HepG2 (cell line): Measurements from ENCODE around the gene GSTP1. TPM values are rescaled to one million over a fixed set of nuclear protein-coding genes. Genes with fewer than 3 reads are reported as not detected.

Experiments used
- FOXA3 ChIP-seq: IDR thresholded peaks from 2 replicates; pipeline ENCODE4 v1.6.1; 2016; ENCODE audit warnings: missing genetic modification reagents, missing compliant biosample characterization
- GATAD1 ChIP-seq: IDR thresholded peaks from 2 replicates; pipeline ENCODE4 v1.6.1; 2016; ENCODE audit warnings: missing genetic modification reagents, missing compliant biosample characterization
- HNRNPK ChIP-seq: fragments of 200-400 bp; formaldehyde crosslinking; IDR thresholded peaks from 2 replicates; pipeline ENCODE4 v1.6.1; 2018; ENCODE audit warnings: low read length, low read depth, moderate library complexity, mild to moderate bottlenecking; ENCODE audit not compliant: poor library complexity, severe bottlenecking
- MED13 ChIP-seq: sonication (generic); formaldehyde crosslinking; IDR thresholded peaks from 2 replicates; pipeline ENCODE4 v1.5.0; 2020; ENCODE audit warnings: missing genetic modification reagents
- MEIS2 ChIP-seq: sonication (generic); formaldehyde crosslinking; IDR thresholded peaks from 2 replicates; pipeline ENCODE4 v1.9.0; 2021; ENCODE audit warnings: mild to moderate bottlenecking, missing genetic modification reagents
- MXI1 ChIP-seq: IDR thresholded peaks from 3 replicates; pipeline ENCODE4 v1.6.1; 2012; ENCODE audit warnings: low read depth, low read length, inconsistent platforms, borderline replicate concordance
- NR2F1 ChIP-seq, 2 experiments: fragments of 450-650 bp in 1 of 2; formaldehyde crosslinking in 1 of 2; IDR thresholded peaks; 2 replicates each; pipeline versions ENCODE4 v1.5.0 to v1.6.1; 2016 to 2020; ENCODE audit warnings: mild to moderate bottlenecking in 1 of 2, missing compliant biosample characterization in 1 of 2, missing genetic modification reagents in 1 of 2, moderate library complexity in 1 of 2
- PAF1 ChIP-seq: IDR thresholded peaks from 2 replicates; pipeline ENCODE4 v1.6.1; 2016; ENCODE audit warnings: missing genetic modification reagents, missing compliant biosample characterization
- SIX4 ChIP-seq: sonication (generic); formaldehyde crosslinking; IDR thresholded peaks from 2 replicates; pipeline ENCODE4 v1.4.0; 2020; ENCODE audit warnings: missing genetic modification reagents
- SOX6 ChIP-seq, 2 experiments: fragments of 450-650 bp in 1 of 2; sonication (generic) in 1 of 2; formaldehyde crosslinking in 1 of 2; IDR thresholded peaks; 2 replicates each; pipeline versions ENCODE4 v1.4.0 to v1.6.1; 2017 to 2020; ENCODE audit warnings: antibody characterized with exemption in 1 of 2, mild to moderate bottlenecking in 1 of 2, missing genetic modification reagents in 1 of 2
- SPEN ChIP-seq: sonication (generic); formaldehyde crosslinking; IDR thresholded peaks from 2 replicates; pipeline ENCODE4 v1.5.1; 2020; ENCODE audit warnings: low read depth, mild to moderate bottlenecking, missing genetic modification reagents
- SRSF4 ChIP-seq: fragments of 200-400 bp; formaldehyde crosslinking; IDR thresholded peaks from one replicate; pipeline ENCODE4 v1.6.1; 2018; ENCODE audit warnings: mild to moderate bottlenecking, low read depth, low read length, moderate library complexity; ENCODE audit not compliant: poor library complexity, severe bottlenecking
- TCF12 ChIP-seq, 2 experiments: fragments of 450-650 bp in 1 of 2; sonication (generic) in 1 of 2; formaldehyde crosslinking in 1 of 2; IDR thresholded peaks; 2 replicates each; pipeline versions ENCODE4 v1.6.1 to v1.8.0; 2017 to 2022; ENCODE audit warnings: antibody characterized with exemption in 1 of 2, mild to moderate bottlenecking in 1 of 2, missing genetic modification reagents in 1 of 2, moderate library complexity in 1 of 2
- TRIM24 ChIP-seq: sonication (generic); formaldehyde crosslinking; IDR thresholded peaks from 2 replicates; pipeline ENCODE4 v1.8.0; 2022; ENCODE audit warnings: mild to moderate bottlenecking, missing genetic modification reagents
- ZBTB42 ChIP-seq: sonication (generic); formaldehyde crosslinking; IDR thresholded peaks from 2 replicates; pipeline ENCODE4 v1.5.0; 2020; ENCODE audit warnings: mild to moderate bottlenecking, missing genetic modification reagents
- ZNF446 ChIP-seq: sonication (generic); formaldehyde crosslinking; IDR thresholded peaks from 2 replicates; pipeline ENCODE4 v1.5.0; 2020; ENCODE audit warnings: mild to moderate bottlenecking, missing genetic modification reagents
- ZNF768 ChIP-seq: sonication (generic); formaldehyde crosslinking; IDR thresholded peaks from 2 replicates; pipeline ENCODE4 v1.4.0; 2020; ENCODE audit warnings: missing genetic modification reagents
- polyA plus RNA-seq, 8 experiments: library from polyadenylated mRNA; depleted of rRNA in 3 of 8; stranded (reverse) in 7 of 8; unstranded in 1 of 8; fragments of >200 nt; fragmentation: Illumina TruSeq in 4 of 8; extraction: Trizol in 4 of 8; gene quantifications; 2 replicates each; pipeline versions ENCODE4 v1.2.1 to v1.2.3, GENCODE V29; 2011 to 2016; ENCODE audit warnings: low read depth in 4 of 8, missing spikeins in 1 of 8, mixed read lengths in 1 of 8; ENCODE audit not compliant: insufficient read depth in 1 of 8
- total RNA-seq, 5 experiments: library from RNA; depleted of rRNA; stranded (reverse); fragments of >200 nt; fragmentation: Illumina TruSeq; extraction: Trizol; gene quantifications; 2 replicates each; pipeline ENCODE4 v1.2.3, GENCODE V29; 2016; ENCODE audit warnings: low read depth in 1 of 5
- TF ChIP-seq, protein P1 (sequence below): sonication (generic); formaldehyde crosslinking; IDR thresholded peaks from 2 replicates; pipeline ENCODE4 v1.5.0; 2020; ENCODE audit warnings: mild to moderate bottlenecking, missing genetic modification reagents
- TF ChIP-seq, protein P2 (sequence below): sonication (generic); formaldehyde crosslinking; IDR thresholded peaks from 2 replicates; pipeline ENCODE4 v1.5.1; 2020; ENCODE audit warnings: mild to moderate bottlenecking, missing genetic modification reagents, moderate library complexity
- TF ChIP-seq, protein P3 (sequence below): IDR thresholded peaks from 2 replicates; pipeline ENCODE4 v1.6.1; 2016; ENCODE audit warnings: control low read depth
- TF ChIP-seq, protein P4 (sequence below): sonication (generic); formaldehyde crosslinking; IDR thresholded peaks from 2 replicates; pipeline ENCODE4 v1.8.0; 2022; ENCODE audit warnings: mild to moderate bottlenecking, missing genetic modification reagents, moderate library complexity

Gene GSTP1
- total and polyA plus RNA-seq, 2 of the 13 experiments (the other 11 are each of a cell fraction or from before 2014, with no cell fraction given) = not detected

DNA sequence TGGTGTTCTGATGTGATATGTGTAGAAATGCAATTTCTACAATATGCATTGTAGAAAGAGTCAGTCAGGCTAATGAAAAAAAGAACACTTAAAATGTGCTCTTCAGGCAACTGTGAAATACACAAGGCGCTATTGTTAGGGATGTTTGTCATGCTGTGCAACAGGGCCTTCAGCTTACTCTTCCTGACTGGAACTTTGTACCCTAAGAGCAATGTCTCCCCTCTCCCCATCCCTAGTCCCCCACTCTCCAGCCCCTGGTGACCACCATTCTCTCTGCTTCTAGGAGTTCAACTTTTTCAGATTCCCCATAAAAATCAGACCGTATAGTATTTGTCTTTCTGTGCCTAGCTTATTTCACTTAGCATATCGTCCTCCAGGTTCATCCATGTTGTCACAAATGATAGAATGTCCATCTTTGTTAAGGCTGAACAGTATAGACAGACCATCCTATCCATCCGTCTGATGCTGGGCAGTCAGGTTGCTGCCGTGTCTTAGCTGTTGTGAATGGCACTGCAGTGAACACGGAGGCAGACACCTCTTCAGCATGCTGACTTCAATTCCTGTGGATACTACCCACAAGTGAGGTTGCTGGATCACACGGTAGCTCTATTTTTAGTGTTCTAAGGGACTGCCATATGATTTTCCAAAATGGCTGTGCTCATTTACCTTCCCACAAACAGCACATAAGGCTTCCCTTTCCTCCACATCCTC lies 33.8 kb downstream of the GSTP1 start (continued):
- TF ChIP-seq, protein P1, sequence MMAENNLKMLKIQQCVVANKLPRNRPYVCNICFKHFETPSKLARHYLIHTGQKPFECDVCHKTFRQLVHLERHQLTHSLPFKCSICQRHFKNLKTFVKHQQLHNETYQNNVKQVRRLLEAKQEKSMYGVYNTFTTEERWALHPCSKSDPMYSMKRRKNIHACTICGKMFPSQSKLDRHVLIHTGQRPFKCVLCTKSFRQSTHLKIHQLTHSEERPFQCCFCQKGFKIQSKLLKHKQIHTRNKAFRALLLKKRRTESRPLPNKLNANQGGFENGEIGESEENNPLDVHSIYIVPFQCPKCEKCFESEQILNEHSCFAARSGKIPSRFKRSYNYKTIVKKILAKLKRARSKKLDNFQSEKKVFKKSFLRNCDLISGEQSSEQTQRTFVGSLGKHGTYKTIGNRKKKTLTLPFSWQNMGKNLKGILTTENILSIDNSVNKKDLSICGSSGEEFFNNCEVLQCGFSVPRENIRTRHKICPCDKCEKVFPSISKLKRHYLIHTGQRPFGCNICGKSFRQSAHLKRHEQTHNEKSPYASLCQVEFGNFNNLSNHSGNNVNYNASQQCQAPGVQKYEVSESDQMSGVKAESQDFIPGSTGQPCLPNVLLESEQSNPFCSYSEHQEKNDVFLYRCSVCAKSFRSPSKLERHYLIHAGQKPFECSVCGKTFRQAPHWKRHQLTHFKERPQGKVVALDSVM = no peak
- TF ChIP-seq SPEN = no peak
- no peak for TF ChIP-seq SIX4 (CRISPR knock-in tag)
- TF ChIP-seq HNRNPK = peak; percentile 26
- 0 out of 3 replicates have a peak, but pooled peaks have one; percentile 19 for TF ChIP-seq MXI1
- no peak for TF ChIP-seq PAF1
- TF ChIP-seq ZNF768 = no peak
- no peak for TF ChIP-seq SRSF4
- TF ChIP-seq ZBTB42 (CRISPR knock-in tag) = no peak
- TF ChIP-seq, protein P2, sequence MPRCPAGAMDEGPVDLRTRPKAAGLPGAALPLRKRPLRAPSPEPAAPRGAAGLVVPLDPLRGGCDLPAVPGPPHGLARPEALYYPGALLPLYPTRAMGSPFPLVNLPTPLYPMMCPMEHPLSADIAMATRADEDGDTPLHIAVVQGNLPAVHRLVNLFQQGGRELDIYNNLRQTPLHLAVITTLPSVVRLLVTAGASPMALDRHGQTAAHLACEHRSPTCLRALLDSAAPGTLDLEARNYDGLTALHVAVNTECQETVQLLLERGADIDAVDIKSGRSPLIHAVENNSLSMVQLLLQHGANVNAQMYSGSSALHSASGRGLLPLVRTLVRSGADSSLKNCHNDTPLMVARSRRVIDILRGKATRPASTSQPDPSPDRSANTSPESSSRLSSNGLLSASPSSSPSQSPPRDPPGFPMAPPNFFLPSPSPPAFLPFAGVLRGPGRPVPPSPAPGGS = no peak
- no peak for TF ChIP-seq MEIS2 (CRISPR knock-in tag)
- no peak for TF ChIP-seq ZNF446
- no peak for TF ChIP-seq MED13 (CRISPR knock-in tag)
- peak; percentile 68 for TF ChIP-seq FOXA3 (CRISPR knock-in tag)
- TF ChIP-seq, protein P3, sequence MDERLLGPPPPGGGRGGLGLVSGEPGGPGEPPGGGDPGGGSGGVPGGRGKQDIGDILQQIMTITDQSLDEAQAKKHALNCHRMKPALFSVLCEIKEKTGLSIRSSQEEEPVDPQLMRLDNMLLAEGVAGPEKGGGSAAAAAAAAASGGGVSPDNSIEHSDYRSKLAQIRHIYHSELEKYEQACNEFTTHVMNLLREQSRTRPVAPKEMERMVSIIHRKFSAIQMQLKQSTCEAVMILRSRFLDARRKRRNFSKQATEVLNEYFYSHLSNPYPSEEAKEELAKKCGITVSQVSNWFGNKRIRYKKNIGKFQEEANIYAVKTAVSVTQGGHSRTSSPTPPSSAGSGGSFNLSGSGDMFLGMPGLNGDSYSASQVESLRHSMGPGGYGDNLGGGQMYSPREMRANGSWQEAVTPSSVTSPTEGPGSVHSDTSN (CRISPR knock-in tag) = no peak
- TF ChIP-seq, protein P4, sequence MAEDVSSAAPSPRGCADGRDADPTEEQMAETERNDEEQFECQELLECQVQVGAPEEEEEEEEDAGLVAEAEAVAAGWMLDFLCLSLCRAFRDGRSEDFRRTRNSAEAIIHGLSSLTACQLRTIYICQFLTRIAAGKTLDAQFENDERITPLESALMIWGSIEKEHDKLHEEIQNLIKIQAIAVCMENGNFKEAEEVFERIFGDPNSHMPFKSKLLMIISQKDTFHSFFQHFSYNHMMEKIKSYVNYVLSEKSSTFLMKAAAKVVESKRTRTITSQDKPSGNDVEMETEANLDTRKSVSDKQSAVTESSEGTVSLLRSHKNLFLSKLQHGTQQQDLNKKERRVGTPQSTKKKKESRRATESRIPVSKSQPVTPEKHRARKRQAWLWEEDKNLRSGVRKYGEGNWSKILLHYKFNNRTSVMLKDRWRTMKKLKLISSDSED (CRISPR knock-in tag) = no peak
- no peak for TF ChIP-seq GATAD1 (CRISPR knock-in tag)
- TF ChIP-seq SOX6 (IDR thresholded peaks at IDR 0.05) = no peak
- TF ChIP-seq SOX6 (CRISPR knock-in tag; IDR thresholded peaks at IDR 0.05) = peak; percentile 87
- 0 out of 4 replicates have a peak, but pooled peaks of 1 of the 2 experiments have one; percentile 17 for TF ChIP-seq NR2F1 (CRISPR knock-in tag; IDR thresholded peaks at IDR 0.05)
- no peak for TF ChIP-seq TCF12 (IDR thresholded peaks at IDR 0.05)
- TF ChIP-seq TCF12 (CRISPR knock-in tag; IDR thresholded peaks at IDR 0.05) = no peak
- peak; percentile 32; the same call in 1 of the 2 replicates for TF ChIP-seq TRIM24
